Measurements from ENCODE around the gene SLC26A8.

DNA sequence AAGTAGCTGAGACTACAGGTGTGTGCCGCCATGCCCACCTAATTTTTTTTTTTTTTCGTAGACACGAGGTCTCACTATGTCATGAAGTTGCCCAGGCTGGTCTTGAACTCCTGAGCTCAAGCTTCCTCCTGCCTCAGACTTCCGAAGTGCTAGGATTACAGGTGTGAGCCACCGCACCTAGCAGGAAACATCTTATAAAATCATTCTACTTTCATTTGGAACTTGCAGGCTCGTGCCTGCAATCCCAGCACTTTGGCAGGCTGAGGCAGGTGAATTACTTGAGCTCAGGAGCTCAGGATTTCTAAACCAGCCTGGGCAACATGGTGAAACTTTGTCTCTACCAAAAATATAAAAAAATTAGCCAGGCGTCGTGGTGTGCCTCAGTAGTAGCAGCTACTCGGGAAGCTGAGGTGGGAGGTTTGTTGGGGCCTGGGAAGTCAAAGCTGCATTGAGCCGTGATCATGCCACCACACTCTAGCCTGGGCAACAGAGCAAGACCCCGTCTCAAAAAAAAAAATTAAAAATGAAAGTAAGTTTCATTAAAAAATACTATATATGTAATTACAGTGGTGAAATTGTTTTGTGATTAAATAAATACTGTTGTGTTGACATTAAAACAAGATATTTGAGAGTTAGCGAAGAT is 18.3 kb upstream of the SLC26A8 start:
- TF ChIP-seq, protein P1, sequence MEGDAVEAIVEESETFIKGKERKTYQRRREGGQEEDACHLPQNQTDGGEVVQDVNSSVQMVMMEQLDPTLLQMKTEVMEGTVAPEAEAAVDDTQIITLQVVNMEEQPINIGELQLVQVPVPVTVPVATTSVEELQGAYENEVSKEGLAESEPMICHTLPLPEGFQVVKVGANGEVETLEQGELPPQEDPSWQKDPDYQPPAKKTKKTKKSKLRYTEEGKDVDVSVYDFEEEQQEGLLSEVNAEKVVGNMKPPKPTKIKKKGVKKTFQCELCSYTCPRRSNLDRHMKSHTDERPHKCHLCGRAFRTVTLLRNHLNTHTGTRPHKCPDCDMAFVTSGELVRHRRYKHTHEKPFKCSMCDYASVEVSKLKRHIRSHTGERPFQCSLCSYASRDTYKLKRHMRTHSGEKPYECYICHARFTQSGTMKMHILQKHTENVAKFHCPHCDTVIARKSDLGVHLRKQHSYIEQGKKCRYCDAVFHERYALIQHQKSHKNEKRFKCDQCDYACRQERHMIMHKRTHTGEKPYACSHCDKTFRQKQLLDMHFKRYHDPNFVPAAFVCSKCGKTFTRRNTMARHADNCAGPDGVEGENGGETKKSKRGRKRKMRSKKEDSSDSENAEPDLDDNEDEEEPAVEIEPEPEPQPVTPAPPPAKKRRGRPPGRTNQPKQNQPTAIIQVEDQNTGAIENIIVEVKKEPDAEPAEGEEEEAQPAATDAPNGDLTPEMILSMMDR (IDR thresholded peaks at IDR 0.05) = no peak
- TF ChIP-seq POLR2A (IDR thresholded peaks at IDR 0.05) (no peak), POLR2AphosphoS5 (IDR thresholded peaks at IDR 0.05) (no peak), EP300 (IDR thresholded peaks at IDR 0.05) (no peak)

Data from stomach (tissue), 4 donors.